Measurements from ENCODE around the gene COL9A3.
"Not testable (repeated sequence)": the region's sequence is repeated elsewhere in the genome, so short reads cannot be mapped to it uniquely, and the experiment has no call there.

Gene COL9A3

GRCh38 chr20:62835931-62836861 is 19.3 kb downstream of the COL9A3 start:
- no peak for DNase-seq (ENCODE audit: low read depth)

GRCh38 chr20:62836967-62837490 is 20.2 kb downstream of the COL9A3 start:
- no peak for DNase-seq (ENCODE audit: low read depth)

- DNase-seq (ENCODE audit: low read depth): no peak
Measured at GRCh38 chr20:62837790-62838127, 20.9 kb downstream of the COL9A3 start.

GRCh38 chr20:62838128-62838891 is 21.5 kb downstream of the COL9A3 start:
- no peak for DNase-seq (ENCODE audit: low read depth)

- no peak for DNase-seq (ENCODE audit: low read depth)
Measured at GRCh38 chr20:62839261-62839660, 22.4 kb downstream of the COL9A3 start.

GRCh38 chr20:62839816-62840215 is 23.0 kb downstream of the COL9A3 start:
- DNase-seq (ENCODE audit: low read depth): no peak

GRCh38 chr20:62840244-62841197 is 23.7 kb downstream of the COL9A3 start:
- no peak for DNase-seq (ENCODE audit: low read depth)

GRCh38 chr20:62841705-62842212 is 24.9 kb downstream of the COL9A3 start:
- DNase-seq (ENCODE audit: low read depth): no peak

GRCh38 chr20:62843656-62844055 is 26.8 kb downstream of the COL9A3 start:
- no peak for DNase-seq (ENCODE audit: low read depth)

GRCh38 chr20:62844182-62844581 is 27.3 kb downstream of the COL9A3 start:
- DNase-seq (ENCODE audit: low read depth): no peak

GRCh38 chr20:62845416-62846160 is 28.7 kb downstream of the COL9A3 start:
- DNase-seq (ENCODE audit: low read depth): no peak

GRCh38 chr20:62846166-62846890 is 29.5 kb downstream of the COL9A3 start:
- no peak for DNase-seq (ENCODE audit: low read depth)

- not testable (repeated sequence) for DNase-seq (ENCODE audit: low read depth)
Measured at GRCh38 chr20:62848917-62849316, 32.1 kb downstream of the COL9A3 start.

- no peak for DNase-seq (ENCODE audit: low read depth)
Measured at GRCh38 chr20:62849431-62849830, 32.6 kb downstream of the COL9A3 start.

GRCh38 chr20:62850333-62850974 is 33.6 kb downstream of the COL9A3 start:
- no peak for DNase-seq (ENCODE audit: low read depth)

GRCh38 chr20:62852196-62852595 is 35.3 kb downstream of the COL9A3 start:
- DNase-seq (ENCODE audit: low read depth): no peak

GRCh38 chr20:62852841-62853240 is 36.0 kb downstream of the COL9A3 start:
- DNase-seq (ENCODE audit: low read depth): no peak

GRCh38 chr20:62853304-62853703 is 36.5 kb downstream of the COL9A3 start:
- not testable (repeated sequence) for DNase-seq (ENCODE audit: low read depth)

GRCh38 chr20:62854121-62854520 is 37.3 kb downstream of the COL9A3 start:
- DNase-seq (ENCODE audit: low read depth): no peak

GRCh38 chr20:62855120-62855519 is 38.3 kb downstream of the COL9A3 start:
- DNase-seq (ENCODE audit: low read depth): no peak
